Activated CD8-positive, alpha-beta T cell treated with anti-CD3 and anti-CD28 coated beads for 36 hours (primary cell): ENCODE measurements around the gene OR8I2. TPM values are rescaled to one million over a fixed set of nuclear protein-coding genes. Genes with fewer than 3 reads are reported as not detected.
"Not testable (repeated sequence)": the region's sequence is repeated elsewhere in the genome, so short reads cannot be mapped to it uniquely, and the experiment has no call there.

Source experiments
- ATAC-seq: fragments of 200-7000 bp; cut with Tn5 transposase; one replicate; pipeline ENCODE4 v1.10.0; 2021; ENCODE audit warnings: mild to moderate bottlenecking, moderate library complexity
- CTCF ChIA-PET: fragments of 350-600 bp; sonication (Branson Sonifier 250); formaldehyde crosslinking; loops from one replicate; lab custom pipeline; 2021; ENCODE audit warnings: antibody characterized with exemption; lab: Charles Lee
- POLR2A ChIA-PET: fragments of 350-600 bp; sonication (Branson Sonifier 250); formaldehyde crosslinking; loops from one replicate; lab custom pipeline; 2021; ENCODE audit warnings: antibody characterized with exemption; lab: Charles Lee
- DNase-seq: peaks from one replicate; pipeline ENCODE4 v3.0.0-alpha.2; 2020
- H3K27ac Mint-ChIP-seq: one replicate; pipeline ENCODE4 v1.8.0; 2021; ENCODE audit warnings: mild to moderate bottlenecking, mixed read lengths
- H3K27me3 Mint-ChIP-seq: one replicate; pipeline ENCODE4 v1.8.0; 2021; ENCODE audit warnings: mixed read lengths
- H3K36me3 Mint-ChIP-seq: one replicate; pipeline ENCODE4 v1.8.0; 2021; ENCODE audit warnings: low read depth, mixed read lengths
- H3K4me1 Mint-ChIP-seq: one replicate; pipeline ENCODE4 v1.8.0; 2021; ENCODE audit warnings: low read depth, mixed read lengths
- H3K4me3 Mint-ChIP-seq: one replicate; pipeline ENCODE4 v1.8.0; 2021; ENCODE audit warnings: mild to moderate bottlenecking, moderate library complexity, mixed read lengths
- H3K9me3 Mint-ChIP-seq: one replicate; pipeline ENCODE4 v1.8.0; 2021; ENCODE audit warnings: mixed read lengths
- intact Hi-C: fragments of 100-400 bp; cut with micrococcal nuclease; formaldehyde crosslinking; loops from one replicate; pipeline ENCODE4 v1.10.0; 2022
- total RNA-seq, 2 experiments: library from RNA; stranded (reverse); gene quantifications; one replicate each; pipeline ENCODE4 v1.2.3, GENCODE V29; 2021
- TF ChIP-seq, protein P1 (sequence below): fragments of 200-600 bp; IDR thresholded peaks from one replicate; pipeline ENCODE4 v1.8.0; 2022; ENCODE audit warnings: antibody characterized with exemption, mild to moderate bottlenecking

The OR8I2 gene
- total RNA-seq, 2 experiments from 2014 or later: not detected

GRCh38 chr11:56066980-56067379 lies 26.1 kb upstream of the OR8I2 start:
- intact Hi-C loops: no loop called here
- no peaks in the 10 kb centered on the region for H3K36me3 Mint-ChIP-seq
- no peak overlapping the region for H3K27ac Mint-ChIP-seq
- TF ChIP-seq, protein P1, sequence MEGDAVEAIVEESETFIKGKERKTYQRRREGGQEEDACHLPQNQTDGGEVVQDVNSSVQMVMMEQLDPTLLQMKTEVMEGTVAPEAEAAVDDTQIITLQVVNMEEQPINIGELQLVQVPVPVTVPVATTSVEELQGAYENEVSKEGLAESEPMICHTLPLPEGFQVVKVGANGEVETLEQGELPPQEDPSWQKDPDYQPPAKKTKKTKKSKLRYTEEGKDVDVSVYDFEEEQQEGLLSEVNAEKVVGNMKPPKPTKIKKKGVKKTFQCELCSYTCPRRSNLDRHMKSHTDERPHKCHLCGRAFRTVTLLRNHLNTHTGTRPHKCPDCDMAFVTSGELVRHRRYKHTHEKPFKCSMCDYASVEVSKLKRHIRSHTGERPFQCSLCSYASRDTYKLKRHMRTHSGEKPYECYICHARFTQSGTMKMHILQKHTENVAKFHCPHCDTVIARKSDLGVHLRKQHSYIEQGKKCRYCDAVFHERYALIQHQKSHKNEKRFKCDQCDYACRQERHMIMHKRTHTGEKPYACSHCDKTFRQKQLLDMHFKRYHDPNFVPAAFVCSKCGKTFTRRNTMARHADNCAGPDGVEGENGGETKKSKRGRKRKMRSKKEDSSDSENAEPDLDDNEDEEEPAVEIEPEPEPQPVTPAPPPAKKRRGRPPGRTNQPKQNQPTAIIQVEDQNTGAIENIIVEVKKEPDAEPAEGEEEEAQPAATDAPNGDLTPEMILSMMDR: no peak
- POLR2A ChIA-PET: no interaction called here
- CTCF ChIA-PET: no interaction called here
- no peak for ATAC-seq
- DNase-seq: no peak
- peaks cover 15% of the 10 kb centered on the region for H3K9me3 Mint-ChIP-seq
- no peak overlapping the region for H3K4me3 Mint-ChIP-seq
- no peaks in the 10 kb centered on the region for H3K27me3 Mint-ChIP-seq
- no peaks in the 10 kb centered on the region for H3K4me1 Mint-ChIP-seq

DNA sequence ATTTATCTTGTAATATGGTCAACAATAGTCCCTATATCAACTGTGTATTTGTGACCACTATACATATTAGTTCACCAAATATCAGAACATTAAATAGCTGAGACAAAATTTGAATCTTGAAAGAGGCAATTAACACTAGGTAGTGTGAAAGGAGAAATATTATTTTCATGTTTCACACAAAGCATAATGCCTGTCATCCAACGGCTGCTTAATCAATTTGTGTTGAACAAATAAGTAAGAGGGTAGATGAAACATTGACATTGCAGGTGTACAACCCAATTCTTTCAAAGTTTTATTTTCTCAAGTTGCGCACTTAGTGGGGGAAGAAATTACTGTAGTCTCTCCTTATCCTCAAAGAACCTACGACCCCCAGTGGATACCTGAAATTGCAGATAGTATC lies 3.4 kb upstream of the OR8I2 start:
- Mint-ChIP-seq H3K4me1 (no peaks in the 10 kb centered on the region), H3K36me3 (no peaks in the 10 kb centered on the region), H3K9me3 (peaks cover 16% of the 10 kb centered on the region), H3K27me3 (no peaks in the 10 kb centered on the region), H3K27ac (no peak overlapping the region), H3K4me3 (no peak overlapping the region)
- ATAC-seq (no peak), DNase-seq (no peak)
- intact Hi-C loops: loop anchor here (10.0 kb wide), 1 partner anchor 55 kb away; no protein-coding TSS in a partner anchor
- TF ChIP-seq, protein P1: no peak
- POLR2A ChIA-PET: no interaction called here
- CTCF ChIA-PET: no interaction called here

DNA sequence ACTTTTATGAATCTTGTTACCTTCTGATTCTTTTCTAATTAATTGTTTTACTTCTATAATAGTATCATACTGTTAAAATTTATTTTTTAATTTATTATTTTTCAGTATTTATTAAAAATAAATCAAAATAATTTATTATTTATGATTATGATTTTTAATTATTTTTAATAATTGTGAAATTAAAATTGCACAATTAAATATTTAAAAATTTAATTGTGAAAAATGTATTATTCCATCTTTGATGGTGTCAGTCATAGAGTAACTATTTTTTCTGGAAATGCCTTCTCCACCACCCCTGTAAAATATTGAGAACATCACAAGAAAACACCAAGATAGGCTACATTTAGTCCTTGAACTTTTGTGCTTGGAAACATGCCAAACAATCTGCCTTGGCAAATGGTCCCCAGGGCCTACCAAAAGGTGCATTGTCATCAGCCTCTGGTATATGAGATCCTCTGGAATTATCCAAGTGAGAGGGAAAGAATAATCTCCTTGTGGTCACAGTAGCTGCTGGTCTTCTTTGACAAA lies 10.2 kb downstream of the OR8I2 start, which contains the start of gene OR8H2:
OR8H2 (plus strand) TSS at position 478 of the 528 bp plus-strand sequence. CDS start 1,356 bp downstream, outside the sequence.
- ChIA-PET CTCF (no interaction called here), POLR2A (no interaction called here)
- intact Hi-C loops: no loop called here
- peaks cover 17% of the 10 kb centered on the region for H3K9me3 Mint-ChIP-seq
- H3K4me1 Mint-ChIP-seq: no peaks in the 10 kb centered on the region
- DNase-seq (no peak), ATAC-seq (no peak)
- H3K36me3 Mint-ChIP-seq: no peaks in the 10 kb centered on the region
- H3K27ac Mint-ChIP-seq: no peak within 1 kb of the TSS
- H3K27me3 Mint-ChIP-seq: no peaks in the 10 kb centered on the region
- TF ChIP-seq, protein P1: no peak
- no peak within 1 kb of the TSS for H3K4me3 Mint-ChIP-seq

- ChIA-PET POLR2A (no interaction called here), CTCF (no interaction called here)
- Mint-ChIP-seq H3K27ac (no peak within 1 kb of the TSS), H3K27me3 (no peaks in the 10 kb centered on the region), H3K4me3 (no peak within 1 kb of the TSS), H3K9me3 (peaks cover 10% of the 10 kb centered on the region), H3K36me3 (no peaks in the 10 kb centered on the region), H3K4me1 (no peaks in the 10 kb centered on the region)
- no peak for ATAC-seq
- intact Hi-C loops: no loop called here
- TF ChIP-seq, protein P1: no peak
- DNase-seq: no peak
These were observed 29.0 kb downstream of the OR8I2 start, which contains the start of gene OR8H3 for GRCh38 chr11:56122073-56122472. TSS of gene OR8H3 (plus strand) at chr11:56122373. CDS start at chr11:56122373, 0 bp downstream.

- DNase-seq (no peak), ATAC-seq (no peak)
- intact Hi-C loops: no loop called here
- Mint-ChIP-seq H3K4me1 (no peaks in the 10 kb centered on the region), H3K27ac (no peak within 1 kb of the TSS), H3K4me3 (no peak within 1 kb of the TSS), H3K36me3 (no peaks in the 10 kb centered on the region), H3K27me3 (no peaks in the 10 kb centered on the region), H3K9me3 (peaks cover 18% of the 10 kb centered on the region)
- TF ChIP-seq, protein P1: no peak
- ChIA-PET CTCF (no interaction called here), POLR2A (no interaction called here)
These were observed 47.1 kb downstream of the OR8I2 start, which contains the start of gene OR8J3 for GRCh38 chr11:56140151-56140661. TSS of gene OR8J3 (minus strand) at chr11:56140201. CDS start at chr11:56137718, 2,483 bp downstream.

GRCh38 chr11:56143681-56144080 lies 50.6 kb downstream of the OR8I2 start:
- H3K4me1 Mint-ChIP-seq, H3K36me3 Mint-ChIP-seq, DNase-seq, H3K4me3 Mint-ChIP-seq, intact Hi-C loops, ATAC-seq, H3K27ac Mint-ChIP-seq, H3K27me3 Mint-ChIP-seq, POLR2A ChIA-PET, CTCF ChIA-PET: not testable (repeated sequence)
- H3K9me3 Mint-ChIP-seq: peaks cover 11% of the 10 kb centered on the region
